Aorta (tissue), 5 donors: Measurements from ENCODE around the gene TMEM123. TPM values are rescaled to one million over a fixed set of nuclear protein-coding genes. Genes with fewer than 3 reads are reported as not detected.
"Not testable (repeated sequence)": the region's sequence is repeated elsewhere in the genome, so short reads cannot be mapped to it uniquely, and the experiment has no call there.

ENCODE experiments used
- ATAC-seq: fragments of 200-7000 bp; cut with Tn5 transposase; one replicate; pipeline ENCODE4 v1.9.1; 2022; ENCODE audit warnings: moderate library complexity; ENCODE audit not compliant: low FRiP score
- DNase-seq, 2 donors: peaks; one replicate each; pipeline ENCODE4 v3.0.0-alpha.2; 2020
- H3K27ac ChIP-seq, 2 donors: one replicate each; pipeline ENCODE4 v1.5.1; 2013; ENCODE audit warnings: low read length in 2 of 2, mild to moderate bottlenecking in 2 of 2, moderate library complexity in 2 of 2, control low read depth in 1 of 2, inconsistent platforms in 1 of 2, low read depth in 1 of 2
- H3K27me3 ChIP-seq, 2 donors: one replicate each; pipeline ENCODE4 v1.6.1; 2013; ENCODE audit warnings: control low read depth in 1 of 2, low read length in 1 of 2, mild to moderate bottlenecking in 1 of 2, moderate library complexity in 1 of 2; ENCODE audit not compliant: insufficient read depth in 2 of 2, control insufficient read depth in 1 of 2
- H3K36me3 ChIP-seq, 2 donors: one replicate each; pipeline ENCODE4 v1.6.1; 2013; ENCODE audit warnings: control low read depth in 1 of 2, low read length in 1 of 2, mild to moderate bottlenecking in 1 of 2; ENCODE audit not compliant: insufficient read depth in 2 of 2, control insufficient read depth in 1 of 2
- H3K4me1 ChIP-seq, 2 donors: one replicate each; pipeline ENCODE4 v1.6.1; 2013; ENCODE audit warnings: low read length in 2 of 2, control low read depth in 1 of 2, mild to moderate bottlenecking in 1 of 2, moderate library complexity in 1 of 2; ENCODE audit not compliant: insufficient read depth in 2 of 2, control insufficient read depth in 1 of 2
- H3K4me3 ChIP-seq, 2 donors: one replicate each; pipeline ENCODE4 v1.5.1; 2013; ENCODE audit warnings: low read length in 2 of 2, control low read depth in 1 of 2, mild to moderate bottlenecking in 1 of 2
- H3K9me3 ChIP-seq: one replicate; pipeline ENCODE4 v1.6.1; 2013; ENCODE audit warnings: mild to moderate bottlenecking, low read length; ENCODE audit not compliant: control insufficient read depth
- WGBS, 2 donors: extraction: QIAGEN DNeasy Blood & Tissue Kit; methylation state at CpG; one replicate each; pipeline ENCODE4 v1.1.7; 2013; 5-methylcytosine and 5-hydroxymethylcytosine counted together
- intact Hi-C, 2 donors: fragments of 100-400 bp; cut with DNase I; formaldehyde crosslinking; loops; one replicate each; pipeline versions ENCODE4 v1.14.2 to v1.15.0; 2022
- polyA plus RNA-seq, 2 donors: library from polyadenylated mRNA; stranded (reverse); fragments of 200-250 nt; gene quantifications; one replicate each; pipeline ENCODE4 v1.2.3, GENCODE V29; 2013
- total RNA-seq, 2 donors: library from RNA; stranded (reverse); fragmentation: NEBNext Ultra II Directional; extraction: Animal tissue kit (Norgen Biotek cat#: 25700); gene quantifications; one replicate each; pipeline ENCODE4 v1.2.1, GENCODE V29; 2021
- donor health status: healthy with polysubstance abuse.
- donor health status: Bipolar disorder and iron deficiency.
- donor health status: DM: no; HTN: no; CAD: no.
- donor health status: DM: no; HTN: no; CAD: no.
- donor health status: DM: yes; HTN: yes; CAD: no.

The TMEM123 gene
- total and polyA plus RNA-seq, 4 donors, result 42.1 to 116 (median 79.2) TPM

GRCh38 chr11:102436561-102436960, 16.0 kb downstream of the TMEM123 start:
- Histone ChIP-seq H3K9me3 (no peaks in the 10 kb centered on the region), H3K27me3 (no peaks in the 10 kb centered on the region), H3K4me3 (no peak overlapping the region), H3K4me1 (no peaks in the 10 kb centered on the region), H3K27ac (no peak overlapping the region), H3K36me3 (no peaks in the 10 kb centered on the region)
- WGBS, 2 donors, result 71 to 82% methylated on average over 3 of the region's 3 CpGs
- intact Hi-C loops, result no loop called here
- ATAC-seq (no peak), DNase-seq (no peak)

GRCh38 chr11:102435688-102436087, 16.9 kb downstream of the TMEM123 start:
- no peak for ATAC-seq
- intact Hi-C loops, result no loop called here
- no peak for DNase-seq
- Histone ChIP-seq H3K27me3 (no peaks in the 10 kb centered on the region), H3K4me3 (no peak overlapping the region), H3K9me3 (no peaks in the 10 kb centered on the region), H3K27ac (no peak overlapping the region), H3K4me1 (peaks cover 0 to 1% of the 10 kb centered on the region in 2 donors), H3K36me3 (no peaks in the 10 kb centered on the region)
- WGBS, 2 donors, result 95 to 98% methylated on average over 3 of the region's 3 CpGs

- intact Hi-C loops, H3K27ac ChIP-seq: not testable (repeated sequence)
- WGBS, 2 donors, result 98 to 100% methylated on average over 3 of the region's 3 CpGs
These were observed 19.0 kb downstream of the TMEM123 start for GRCh38 chr11:102433571-102433970.

GRCh38 chr11:102432560-102432959, 20.0 kb downstream of the TMEM123 start:
- intact Hi-C loops, DNase-seq, H3K4me3 ChIP-seq, H3K27me3 ChIP-seq, H3K27ac ChIP-seq, H3K9me3 ChIP-seq, ATAC-seq, H3K4me1 ChIP-seq, H3K36me3 ChIP-seq: not testable (repeated sequence)
- WGBS, 2 donors, result 99 to 100% methylated on average over 2 of the region's 2 CpGs

More at GRCh38 chr11:102433571-102433970, 19.0 kb downstream of the TMEM123 start:
- H3K4me3 ChIP-seq, DNase-seq, H3K27me3 ChIP-seq, H3K4me1 ChIP-seq, H3K9me3 ChIP-seq, H3K36me3 ChIP-seq, ATAC-seq: not testable (repeated sequence)

GRCh38 chr11:102431404-102431803, 21.2 kb downstream of the TMEM123 start:
- ATAC-seq, result no peak
- H3K27me3 ChIP-seq, result no peaks in the 10 kb centered on the region

GRCh38 chr11:102430158-102430836, 22.3 kb downstream of the TMEM123 start:
- DNase-seq (no peak), ATAC-seq (peak; percentile 36)
- intact Hi-C loops, result no loop called here
- Histone ChIP-seq H3K27me3 (no peaks in the 10 kb centered on the region), H3K9me3 (no peaks in the 10 kb centered on the region), H3K4me1 (peaks cover 0 to 3% of the 10 kb centered on the region in 2 donors), H3K36me3 (no peaks in the 10 kb centered on the region), H3K4me3 (no peak overlapping the region), H3K27ac (no peak overlapping the region)
- whole genome bisulfite sequencing, 2 donors, result 63 to 66% methylated on average over 3 of the region's 3 CpGs

More at GRCh38 chr11:102431404-102431803, 21.2 kb downstream of the TMEM123 start:
- intact Hi-C loops, result no loop called here
- H3K9me3 ChIP-seq, result no peaks in the 10 kb centered on the region
- H3K27ac ChIP-seq, result no peak overlapping the region
- H3K4me3 ChIP-seq, result no peak overlapping the region
- H3K36me3 ChIP-seq, result no peaks in the 10 kb centered on the region
- DNase-seq, result no peak
- 96 to 97% methylated on average over 2 of the region's 2 CpGs for WGBS, 2 donors
- H3K4me1 ChIP-seq, result peaks cover 0 to 3% of the 10 kb centered on the region in 2 donors

GRCh38 chr11:102429691-102430090, 22.9 kb downstream of the TMEM123 start:
- Histone ChIP-seq H3K27me3 (no peaks in the 10 kb centered on the region), H3K27ac (no peak overlapping the region), H3K9me3 (no peaks in the 10 kb centered on the region), H3K4me1 (peaks cover 0 to 3% of the 10 kb centered on the region in 2 donors), H3K36me3 (no peaks in the 10 kb centered on the region), H3K4me3 (no peak overlapping the region)
- WGBS, 2 donors, result 68 to 75% methylated on average over 4 of the region's 4 CpGs
- intact Hi-C loops, result no loop called here
- DNase-seq (no peak), ATAC-seq (peak; percentile 7)

GRCh38 chr11:102429226-102429625, 23.3 kb downstream of the TMEM123 start:
- Histone ChIP-seq H3K27me3 (no peaks in the 10 kb centered on the region), H3K9me3 (no peaks in the 10 kb centered on the region), H3K27ac (no peak overlapping the region), H3K36me3 (no peaks in the 10 kb centered on the region), H3K4me1 (peaks cover 0 to 3% of the 10 kb centered on the region in 2 donors), H3K4me3 (no peak overlapping the region)
- no peak for ATAC-seq
- intact Hi-C loops, result no loop called here
- WGBS, 2 donors, result 70 to 71% methylated on average over 3 of the region's 3 CpGs
- no peak for DNase-seq

- no peak for DNase-seq
- Histone ChIP-seq H3K4me1 (peaks cover 0 to 3% of the 10 kb centered on the region in 2 donors), H3K36me3 (no peaks in the 10 kb centered on the region), H3K27me3 (no peaks in the 10 kb centered on the region), H3K4me3 (no peak overlapping the region), H3K27ac (no peak overlapping the region), H3K9me3 (no peaks in the 10 kb centered on the region)
- intact Hi-C loops, result no loop called here
- ATAC-seq, result no peak
- WGBS, 2 donors, result 95 to 96% methylated on average over 4 of the region's 4 CpGs
These were observed 23.9 kb downstream of the TMEM123 start for GRCh38 chr11:102428696-102429095.
